GM12865 (cell line): Measurements from ENCODE around the gene AMER3.

Experiments
- DNase-seq: peaks from one replicate; pipeline ENCODE4 v3.0.0; 2010; ENCODE audit warnings: low read depth
- H3K4me3 ChIP-seq: 2 replicates; pipeline ENCODE4 v1.5.1; 2011; ENCODE audit warnings: mild to moderate bottlenecking, low read depth, low read length, control low read depth
- CTCF ChIP-seq: IDR thresholded peaks from 2 replicates; pipeline ENCODE4 v1.5.1; 2011; ENCODE audit warnings: low read length, control low read depth, low read depth, inconsistent platforms; ENCODE audit not compliant: insufficient read depth; ENCODE audit errors: missing control alignments

Gene AMER3

GRCh38 chr2:130766711-130767407 lies 11.5 kb downstream of the AMER3 start:
- no peak for TF ChIP-seq CTCF
- no peak overlapping the region for H3K4me3 ChIP-seq
- no peak for DNase-seq

- TF ChIP-seq CTCF, result no peak
- no peak overlapping the region for H3K4me3 ChIP-seq
- DNase-seq, result no peak
Measured at GRCh38 chr2:130767408-130767775, 12.1 kb downstream of the AMER3 start.

- no peak for DNase-seq
- H3K4me3 ChIP-seq, result no peak overlapping the region
- TF ChIP-seq CTCF, result peak; percentile 15
Measured at GRCh38 chr2:130768191-130768855, 13.0 kb downstream of the AMER3 start.

- no peak for TF ChIP-seq CTCF
- no peak for DNase-seq
- H3K4me3 ChIP-seq, result no peak overlapping the region
Measured at GRCh38 chr2:130769343-130769907, 14.1 kb downstream of the AMER3 start.

- H3K4me3 ChIP-seq, result no peak overlapping the region
- TF ChIP-seq CTCF, result no peak
- no peak for DNase-seq
Measured at GRCh38 chr2:130776550-130776949, 21.2 kb downstream of the AMER3 start.

GRCh38 chr2:130778781-130779180 lies 23.4 kb downstream of the AMER3 start:
- DNase-seq, result no peak
- no peak overlapping the region for H3K4me3 ChIP-seq
- TF ChIP-seq CTCF, result no peak
